Astrocyte (in vitro differentiated cells and primary cell): Measurements from ENCODE around the gene LAMA1.

ENCODE experiments used
- CTCF ChIP-seq: IDR thresholded peaks from 2 replicates; pipeline ENCODE4 v1.5.1; 2011; ENCODE audit warnings: low read depth, mild to moderate bottlenecking, inconsistent platforms, low read length, moderate library complexity; ENCODE audit not compliant: insufficient read depth
- EZH2 ChIP-seq: IDR thresholded peaks from 2 replicates; pipeline ENCODE4 v1.6.1; 2012; ENCODE audit warnings: mild to moderate bottlenecking, low read length, inconsistent platforms; ENCODE audit not compliant: insufficient read depth

DNA sequence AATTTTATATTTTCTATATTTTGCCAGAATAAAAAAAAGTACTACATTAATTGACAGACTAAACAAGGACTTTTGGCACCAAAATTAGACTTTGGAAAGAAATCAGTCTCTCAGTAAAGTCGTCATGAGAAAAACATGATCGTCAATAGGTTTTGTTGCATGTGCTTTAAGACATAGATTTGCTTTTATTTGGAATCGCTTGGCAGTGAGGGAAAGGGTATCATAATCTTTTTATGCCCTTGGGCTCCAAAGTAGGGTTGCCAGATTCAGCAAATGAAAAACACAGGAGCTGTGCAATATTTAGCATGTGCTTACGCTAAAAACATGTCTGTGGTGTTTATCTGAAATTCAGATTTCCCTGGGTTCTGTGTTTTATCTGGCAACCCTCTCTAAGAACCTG is 177.6 kb downstream of the LAMA1 start:
- TF ChIP-seq CTCF: no peak
- TF ChIP-seq EZH2: no peak
